Measurements from ENCODE around the gene ANK3. TPM values are rescaled to one million over a fixed set of nuclear protein-coding genes. Genes with fewer than 3 reads are reported as not detected.

The ANK3 gene
- total and polyA plus RNA-seq, 2 donors (not counting 1 experiment from before 2014, with no cell fraction given), result 0.50 to 0.79 TPM

GRCh38 chr10:60281792-60282353, 107.8 kb downstream of the ANK3 start:
- TF ChIP-seq CTCF (conservative IDR thresholded peaks at IDR 0.05 in 1 of 2, IDR thresholded peaks at IDR 0.05 in 1 of 2; ENCODE audit: low read depth in 1 of 2, low read length in 2 of 2) (no peak), EZH2 (IDR thresholded peaks at IDR 0.05; ENCODE audit: low read length, missing control alignments) (no peak)
- Histone ChIP-seq H3K9ac (ENCODE audit: insufficient read depth, low read length) (no peak overlapping the region), H2AFZ (ENCODE audit: low read length) (no peak overlapping the region), H3K9me3 (ENCODE audit: control insufficient read depth, insufficient read depth, low read depth, low read length) (no peaks in the 10 kb centered on the region), H3K27me3 (ENCODE audit: control insufficient read depth, insufficient read depth, low read length) (no peaks in the 10 kb centered on the region), H3K27ac (ENCODE audit: insufficient read depth, low read length) (no peak overlapping the region), H3K4me2 (ENCODE audit: extremely low read depth, insufficient read depth, low read length) (no peak overlapping the region), H3K79me2 (ENCODE audit: control insufficient read depth, insufficient read depth, low read length) (no peaks in the 10 kb centered on the region), H3K36me3 (ENCODE audit: control insufficient read depth, insufficient read depth, low read length) (no peaks in the 10 kb centered on the region), H4K20me1 (ENCODE audit: control insufficient read depth, extremely low read depth, insufficient read depth, low read length) (no peaks in the 10 kb centered on the region), H3K4me3 (replicated peaks in 1 of 4; ENCODE audit: control extremely low read depth in 1 of 4, insufficient read depth in 1 of 4, low read depth in 3 of 4, low read length in 4 of 4) (no peak overlapping the region), H3K4me1 (ENCODE audit: control insufficient read depth, extremely low read depth, insufficient read depth, low read length) (no peaks in the 10 kb centered on the region)
- no peak for DNase-seq (ENCODE audit: low read depth in 2 of 2)

DNA sequence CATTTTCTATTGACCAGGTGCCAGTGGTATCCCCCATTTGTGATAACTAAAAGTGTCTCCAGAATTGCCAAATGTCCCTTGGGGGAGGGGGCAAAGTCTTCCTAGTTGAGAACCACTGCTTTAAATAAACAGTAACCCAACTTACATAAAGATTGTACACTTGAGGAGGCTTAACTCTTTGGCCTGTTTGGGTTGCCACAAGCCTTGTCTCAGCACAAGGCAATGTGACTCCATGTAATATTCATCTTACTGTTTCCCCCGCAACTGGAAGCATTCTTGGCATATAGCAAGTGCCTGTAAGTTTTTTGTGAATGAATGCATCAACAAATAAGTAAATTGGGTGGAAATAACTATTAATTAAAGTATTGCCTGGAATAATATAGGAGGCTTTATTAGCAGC, 108.3 kb downstream of the ANK3 start:
- H3K9ac ChIP-seq (ENCODE audit: insufficient read depth, low read length), result no peak overlapping the region
- no peak overlapping the region for H3K27ac ChIP-seq (ENCODE audit: insufficient read depth, low read length)
- no peak overlapping the region for H3K4me2 ChIP-seq (ENCODE audit: extremely low read depth, insufficient read depth, low read length)
- peak in 1 of 2 donors; percentile 70 for DNase-seq (ENCODE audit: low read depth in 2 of 2)
- H3K79me2 ChIP-seq (ENCODE audit: control insufficient read depth, insufficient read depth, low read length), result no peaks in the 10 kb centered on the region
- H4K20me1 ChIP-seq (ENCODE audit: control insufficient read depth, extremely low read depth, insufficient read depth, low read length), result no peaks in the 10 kb centered on the region
- H2AFZ ChIP-seq (ENCODE audit: low read length), result no peak overlapping the region
- no peaks in the 10 kb centered on the region for H3K9me3 ChIP-seq (ENCODE audit: control insufficient read depth, insufficient read depth, low read depth, low read length)
- no peaks in the 10 kb centered on the region for H3K27me3 ChIP-seq (ENCODE audit: control insufficient read depth, insufficient read depth, low read length)
- TF ChIP-seq EZH2 (IDR thresholded peaks at IDR 0.05; ENCODE audit: low read length, missing control alignments) (no peak), CTCF (conservative IDR thresholded peaks at IDR 0.05 in 1 of 2, IDR thresholded peaks at IDR 0.05 in 1 of 2; ENCODE audit: low read depth in 1 of 2, low read length in 2 of 2) (no peak)
- H3K36me3 ChIP-seq (ENCODE audit: control insufficient read depth, insufficient read depth, low read length), result no peaks in the 10 kb centered on the region
- H3K4me3 ChIP-seq (replicated peaks in 1 of 4; ENCODE audit: control extremely low read depth in 1 of 4, insufficient read depth in 1 of 4, low read depth in 3 of 4, low read length in 4 of 4), result no peak overlapping the region
- no peaks in the 10 kb centered on the region for H3K4me1 ChIP-seq (ENCODE audit: control insufficient read depth, extremely low read depth, insufficient read depth, low read length)

DNA sequence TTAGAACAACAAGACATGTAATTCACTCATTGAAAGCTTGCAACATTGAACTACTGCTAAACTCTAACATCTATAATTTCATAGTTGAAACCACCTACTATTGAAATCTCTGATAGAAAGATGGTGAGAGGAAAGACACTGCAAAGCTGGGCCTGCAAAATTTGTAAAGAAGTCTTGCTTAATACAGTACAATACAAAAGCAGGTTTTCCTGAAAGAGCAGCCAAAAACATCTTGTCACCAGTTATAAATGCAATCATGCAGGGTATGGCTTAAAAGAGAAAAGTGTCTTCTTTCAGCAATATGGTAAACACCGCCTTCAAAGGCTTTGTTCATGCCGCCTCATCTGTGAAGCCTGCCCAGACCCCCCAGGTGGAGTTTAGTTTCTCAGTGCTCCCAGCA, 109.2 kb downstream of the ANK3 start:
- Histone ChIP-seq H3K9ac (ENCODE audit: insufficient read depth, low read length) (no peak overlapping the region), H4K20me1 (ENCODE audit: control insufficient read depth, extremely low read depth, insufficient read depth, low read length) (no peaks in the 10 kb centered on the region), H2AFZ (ENCODE audit: low read length) (no peak overlapping the region), H3K4me3 (replicated peaks in 1 of 4; ENCODE audit: control extremely low read depth in 1 of 4, insufficient read depth in 1 of 4, low read depth in 3 of 4, low read length in 4 of 4) (no peak overlapping the region), H3K27me3 (ENCODE audit: control insufficient read depth, insufficient read depth, low read length) (no peaks in the 10 kb centered on the region), H3K36me3 (ENCODE audit: control insufficient read depth, insufficient read depth, low read length) (no peaks in the 10 kb centered on the region), H3K79me2 (ENCODE audit: control insufficient read depth, insufficient read depth, low read length) (no peaks in the 10 kb centered on the region), H3K4me1 (ENCODE audit: control insufficient read depth, extremely low read depth, insufficient read depth, low read length) (no peaks in the 10 kb centered on the region), H3K27ac (ENCODE audit: insufficient read depth, low read length) (no peak overlapping the region), H3K4me2 (ENCODE audit: extremely low read depth, insufficient read depth, low read length) (no peak overlapping the region), H3K9me3 (ENCODE audit: control insufficient read depth, insufficient read depth, low read depth, low read length) (no peaks in the 10 kb centered on the region)
- TF ChIP-seq CTCF (conservative IDR thresholded peaks at IDR 0.05 in 1 of 2, IDR thresholded peaks at IDR 0.05 in 1 of 2; ENCODE audit: low read depth in 1 of 2, low read length in 2 of 2) (no peak), EZH2 (IDR thresholded peaks at IDR 0.05; ENCODE audit: low read length, missing control alignments) (no peak)
- DNase-seq (ENCODE audit: low read depth in 2 of 2), result no peak

Data from fibroblast of lung (primary cell).